ENCODE measurements around the gene NABP1. TPM values are rescaled to one million over a fixed set of nuclear protein-coding genes. Genes with fewer than 3 reads are reported as not detected.
A peak's percentile ranks its signal among the peaks of the same experiment; 100 is the strongest.

The NABP1 gene
- total and polyA plus RNA-seq, 2 experiments from 2014 or later = 19.6 to 40.0 TPM

GRCh38 chr2:191679818-191680600 lies 2.1 kb downstream of the NABP1 start:
- Histone ChIP-seq H3K4me1 (ENCODE audit: insufficient read depth) (peaks cover 10% of the 10 kb centered on the region), H2AFZ (no peak overlapping the region), H3K9me3 (ENCODE audit: low read depth) (no peaks in the 10 kb centered on the region), H4K20me1 (ENCODE audit: insufficient read depth, poor library complexity, severe bottlenecking) (no peaks in the 10 kb centered on the region), H3K4me3 (no peak overlapping the region), H3K27ac (peak overlapping the region; percentile 1), H3K27me3 (no peaks in the 10 kb centered on the region), H3K4me2 (peak overlapping the region; percentile 90), H3K36me3 (replicated peaks; ENCODE audit: insufficient read depth, low read depth) (peaks cover 4% of the 10 kb centered on the region), H3K9me2 (replicated peaks; ENCODE audit: insufficient read depth) (no peaks in the 10 kb centered on the region), H3K79me2 (peaks cover 8% of the 10 kb centered on the region)
- no peak for DNase-seq (ENCODE audit: low spot score)
- 98% methylated on average over 4 of the region's 4 CpGs for WGBS (ENCODE audit: low lambda C conversion rate, missing lambda C conversion rate)
- no peak for TF ChIP-seq CTCF (IDR thresholded peaks at IDR 0.05; ENCODE audit: poor library complexity)
- no peak for TF ChIP-seq EZH2phosphoT487 (IDR thresholded peaks at IDR 0.05; ENCODE audit: low read depth, severe bottlenecking, unreplicated experiment)
- no peak for TF ChIP-seq EZH2 (IDR thresholded peaks at IDR 0.05; ENCODE audit: borderline replicate concordance)

GRCh38 chr2:191680639-191681038 lies 2.7 kb downstream of the NABP1 start:
- TF ChIP-seq EZH2 (IDR thresholded peaks at IDR 0.05; ENCODE audit: borderline replicate concordance) (no peak), CTCF (IDR thresholded peaks at IDR 0.05; ENCODE audit: poor library complexity) (no peak), EZH2phosphoT487 (IDR thresholded peaks at IDR 0.05; ENCODE audit: low read depth, severe bottlenecking, unreplicated experiment) (no peak)
- Histone ChIP-seq H3K4me3 (no peak overlapping the region), H2AFZ (no peak overlapping the region), H3K4me1 (ENCODE audit: insufficient read depth) (peaks cover 10% of the 10 kb centered on the region), H3K79me2 (peaks cover 8% of the 10 kb centered on the region), H3K36me3 (replicated peaks; ENCODE audit: insufficient read depth, low read depth) (peaks cover 4% of the 10 kb centered on the region), H3K9me3 (ENCODE audit: low read depth) (no peaks in the 10 kb centered on the region), H3K9me2 (replicated peaks; ENCODE audit: insufficient read depth) (no peaks in the 10 kb centered on the region), H3K27ac (no peak overlapping the region), H3K4me2 (peak overlapping the region; percentile 30), H4K20me1 (ENCODE audit: insufficient read depth, poor library complexity, severe bottlenecking) (no peaks in the 10 kb centered on the region), H3K27me3 (no peaks in the 10 kb centered on the region)
- 92% methylated on average over 1 of the region's 1 CpG for WGBS (ENCODE audit: low lambda C conversion rate, missing lambda C conversion rate)
- no peak for DNase-seq (ENCODE audit: low spot score)

GRCh38 chr2:191682126-191682525 lies 4.2 kb downstream of the NABP1 start:
- 94% methylated on average over 6 of the region's 6 CpGs for WGBS (ENCODE audit: low lambda C conversion rate, missing lambda C conversion rate)
- H3K9me3 ChIP-seq (ENCODE audit: low read depth) = no peaks in the 10 kb centered on the region
- peaks cover 1% of the 10 kb centered on the region for H3K4me1 ChIP-seq (ENCODE audit: insufficient read depth)
- no peak overlapping the region for H3K27ac ChIP-seq
- no peaks in the 10 kb centered on the region for H3K27me3 ChIP-seq
- no peaks in the 10 kb centered on the region for H4K20me1 ChIP-seq (ENCODE audit: insufficient read depth, poor library complexity, severe bottlenecking)
- H3K4me3 ChIP-seq = no peak overlapping the region
- H3K9me2 ChIP-seq (replicated peaks; ENCODE audit: insufficient read depth) = no peaks in the 10 kb centered on the region
- DNase-seq (ENCODE audit: low spot score) = no peak
- peaks cover 8% of the 10 kb centered on the region for H3K79me2 ChIP-seq
- H2AFZ ChIP-seq = no peak overlapping the region
- TF ChIP-seq EZH2phosphoT487 (IDR thresholded peaks at IDR 0.05; ENCODE audit: low read depth, severe bottlenecking, unreplicated experiment) (no peak), CTCF (IDR thresholded peaks at IDR 0.05; ENCODE audit: poor library complexity) (no peak), EZH2 (IDR thresholded peaks at IDR 0.05; ENCODE audit: borderline replicate concordance) (no peak)
- H3K4me2 ChIP-seq = peak overlapping the region; percentile 6
- H3K36me3 ChIP-seq (replicated peaks; ENCODE audit: insufficient read depth, low read depth) = peaks cover 4% of the 10 kb centered on the region
